Heart left ventricle (tissue), 16 donors: ENCODE measurements around the gene SLC7A7. TPM values are rescaled to one million over a fixed set of nuclear protein-coding genes. Genes with fewer than 3 reads are reported as not detected.
"Not testable (repeated sequence)": the region's sequence is repeated elsewhere in the genome, so short reads cannot be mapped to it uniquely, and the experiment has no call there.

ENCODE experiments used
- ATAC-seq, 4 donors: fragments of 200-7000 bp; cut with Tn5 transposase; one replicate each; pipeline ENCODE4 v1.9.1; 2020 to 2022; ENCODE audit warnings: moderate library complexity in 4 of 4, mild to moderate bottlenecking in 3 of 4, moderate number of reproducible peaks in 1 of 4
- DNase-seq, 5 donors: peaks; one replicate each; pipeline ENCODE4 v3.0.0-alpha.2; 2020
- H3K27ac ChIP-seq, 12 donors: fragments of 200-600 bp; sonication (generic) in 4 of 12; one replicate each; pipeline versions ENCODE4 v1.5.0 to v1.8.0; 2016 to 2022; ENCODE audit warnings: mild to moderate bottlenecking in 2 of 12
- H3K27me3 ChIP-seq, 9 donors: fragments of 200-600 bp; sonication (generic) in 2 of 9; one replicate each; pipeline versions ENCODE4 v1.5.1 to v1.8.0; 2016 to 2022; ENCODE audit warnings: mild to moderate bottlenecking in 3 of 9
- H3K36me3 ChIP-seq, 9 donors: fragments of 200-600 bp; sonication (generic) in 2 of 9; one replicate each; pipeline versions ENCODE4 v1.5.0 to v1.8.0; 2018 to 2022; ENCODE audit warnings: mild to moderate bottlenecking in 2 of 9
- H3K4me1 ChIP-seq, 12 donors: fragments of 200-600 bp; sonication (generic) in 4 of 12; one replicate each; pipeline versions ENCODE4 v1.5.0 to v1.8.0; 2016 to 2022; ENCODE audit warnings: mild to moderate bottlenecking in 3 of 12
- H3K4me3 ChIP-seq, 12 donors: fragments of 200-600 bp; sonication (generic) in 4 of 12; one replicate each; pipeline versions ENCODE4 v1.5.0 to v1.8.0; 2017 to 2022; ENCODE audit warnings: mild to moderate bottlenecking in 9 of 12, moderate library complexity in 4 of 12
- H3K9me3 ChIP-seq, 12 donors: fragments of 200-600 bp; sonication (generic) in 4 of 12; one replicate each; pipeline versions ENCODE4 v1.5.0 to v1.8.0; 2016 to 2022; ENCODE audit warnings: mild to moderate bottlenecking in 1 of 12
- POLR2A ChIP-seq, 2 donors: fragments of 450-650 bp; IDR thresholded peaks; one replicate each; pipeline ENCODE4 v1.6.1; 2017; ENCODE audit warnings: antibody characterized with exemption in 2 of 2, mild to moderate bottlenecking in 2 of 2, moderate library complexity in 2 of 2
- WGBS, 4 donors: extraction: QIAGEN DNeasy Blood & Tissue Kit in 2 of 4; methylation state at CpG; one replicate each; pipeline versions ENCODE4 v1.1.5 to v1.1.7; 2013 to 2018; 5-methylcytosine and 5-hydroxymethylcytosine counted together
- intact Hi-C, 10 donors: fragments of 100-400 bp; cut with DNase I; formaldehyde crosslinking; loops; one replicate each; pipeline versions ENCODE4 v1.11.1 to v1.14.2; 2022
- polyA plus RNA-seq, 2 donors: library from polyadenylated mRNA; stranded (reverse); fragments of 200-250 nt; gene quantifications; one replicate each; pipeline ENCODE4 v1.2.3, GENCODE V29; 2013
- total RNA-seq, 9 donors: library from RNA; depleted of rRNA in 2 of 9; stranded (reverse); fragments of >200 nt in 2 of 9; fragmentation: NEBNext Ultra II Directional in 3 of 9; extraction: Animal tissue kit (Norgen Biotek cat#: 25700) in 3 of 9; gene quantifications; one replicate each; pipeline versions ENCODE4 v1.1.0 to v1.2.4, GENCODE V29; 2016 to 2023
- TF ChIP-seq, protein P1 (sequence below), 12 donors: fragments of 200-600 bp; sonication (generic) in 4 of 12; IDR thresholded peaks; one replicate each; pipeline versions ENCODE4 v1.5.0 to v1.8.0; 2018 to 2022; ENCODE audit warnings: antibody characterized with exemption in 12 of 12, mild to moderate bottlenecking in 5 of 12
- donor health status: ischemic (EF 13 %, LVEDD 7.1; RV severe dilation, severe dysfunction).
- donor health status: healthy with polysubstance abuse.
- donor health status: DM: no; HTN: yes; CAD: no.
- donor health status: DM: no; HTN: no; CAD: no.
- donor health status: ischemic (EF 25% LVEDD 6.9; RV normal size, moderate dysfunction).
- donor health status: ischemic (EF 25% LVEDD 5.7; RV mildly dilated, moderate dysfunction).
- donor health status: healthy.
- donor health status: DM: yes; HTN: yes; CAD: no.
- donor health status: ischemic (EF 35%, LVEDD 5.7; RV mildly dilated, moderate dysfunction).
- donor health status: nonischemic (EF 11% LVEDD 7.7; RV severe dilation, severe dysfunction).
- donor health status: DM: yes; HTN: yes; CAD: no.
- donor health status: PGD.
- donor health status: ischemic (EF 29% LVEDD 5.4; RV normal size, mild dysfunction).
- donor health status: nonischemic (EF 23%, LVEDD 6.1; RV moderate dilation, normal function).

The SLC7A7 gene
- total and polyA plus RNA-seq, 11 donors = 1.3 to 28.0 (median 3.8) TPM

DNA sequence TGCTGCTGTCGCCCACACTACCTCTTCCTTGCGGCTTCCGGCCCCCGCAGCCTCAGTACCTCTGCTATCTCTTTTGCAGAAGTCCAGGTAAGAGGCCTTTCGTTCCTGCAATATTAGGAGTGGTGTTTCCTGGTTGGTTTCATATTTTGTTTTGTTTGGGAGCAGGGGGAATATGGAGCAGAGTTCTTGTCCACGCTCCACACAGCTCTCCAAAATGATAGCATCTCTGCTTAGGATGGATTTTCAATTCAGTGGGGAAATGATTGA is 48.0 kb downstream of the SLC7A7 start:
- ATAC-seq = no peak
- Histone ChIP-seq H3K27ac (peak overlapping the region in 11 of 12 donors; percentile 69 to 93 (median 88)), H3K9me3 (peaks cover 0 to 9% (median 0%) of the 10 kb centered on the region in 12 donors), H3K27me3 (no peaks in the 10 kb centered on the region), H3K4me1 (peaks cover 0 to 34% (median 23%) of the 10 kb centered on the region in 12 donors), H3K4me3 (peak overlapping the region; percentile 44 to 97 (median 84)), H3K36me3 (peaks cover 0 to 46% (median 44%) of the 10 kb centered on the region in 9 donors)
- TF ChIP-seq POLR2A (IDR thresholded peaks at IDR 0.05) = no peak
- TF ChIP-seq, protein P1, sequence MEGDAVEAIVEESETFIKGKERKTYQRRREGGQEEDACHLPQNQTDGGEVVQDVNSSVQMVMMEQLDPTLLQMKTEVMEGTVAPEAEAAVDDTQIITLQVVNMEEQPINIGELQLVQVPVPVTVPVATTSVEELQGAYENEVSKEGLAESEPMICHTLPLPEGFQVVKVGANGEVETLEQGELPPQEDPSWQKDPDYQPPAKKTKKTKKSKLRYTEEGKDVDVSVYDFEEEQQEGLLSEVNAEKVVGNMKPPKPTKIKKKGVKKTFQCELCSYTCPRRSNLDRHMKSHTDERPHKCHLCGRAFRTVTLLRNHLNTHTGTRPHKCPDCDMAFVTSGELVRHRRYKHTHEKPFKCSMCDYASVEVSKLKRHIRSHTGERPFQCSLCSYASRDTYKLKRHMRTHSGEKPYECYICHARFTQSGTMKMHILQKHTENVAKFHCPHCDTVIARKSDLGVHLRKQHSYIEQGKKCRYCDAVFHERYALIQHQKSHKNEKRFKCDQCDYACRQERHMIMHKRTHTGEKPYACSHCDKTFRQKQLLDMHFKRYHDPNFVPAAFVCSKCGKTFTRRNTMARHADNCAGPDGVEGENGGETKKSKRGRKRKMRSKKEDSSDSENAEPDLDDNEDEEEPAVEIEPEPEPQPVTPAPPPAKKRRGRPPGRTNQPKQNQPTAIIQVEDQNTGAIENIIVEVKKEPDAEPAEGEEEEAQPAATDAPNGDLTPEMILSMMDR (IDR thresholded peaks at IDR 0.05) = no peak
- 2 to 3% (median 2%) methylated on average over 6 of the region's 6 CpGs for WGBS, 4 donors
- no peak for DNase-seq
- intact Hi-C loops = loop anchor here in 3 of 10 donors (5.0 to 10.0 kb wide), 3 partner anchors 172 to 192 kb away; partner anchors contain the start of genes ABHD4 (in 1 of the 3) and DAD1 (in 1 of the 3)

DNA sequence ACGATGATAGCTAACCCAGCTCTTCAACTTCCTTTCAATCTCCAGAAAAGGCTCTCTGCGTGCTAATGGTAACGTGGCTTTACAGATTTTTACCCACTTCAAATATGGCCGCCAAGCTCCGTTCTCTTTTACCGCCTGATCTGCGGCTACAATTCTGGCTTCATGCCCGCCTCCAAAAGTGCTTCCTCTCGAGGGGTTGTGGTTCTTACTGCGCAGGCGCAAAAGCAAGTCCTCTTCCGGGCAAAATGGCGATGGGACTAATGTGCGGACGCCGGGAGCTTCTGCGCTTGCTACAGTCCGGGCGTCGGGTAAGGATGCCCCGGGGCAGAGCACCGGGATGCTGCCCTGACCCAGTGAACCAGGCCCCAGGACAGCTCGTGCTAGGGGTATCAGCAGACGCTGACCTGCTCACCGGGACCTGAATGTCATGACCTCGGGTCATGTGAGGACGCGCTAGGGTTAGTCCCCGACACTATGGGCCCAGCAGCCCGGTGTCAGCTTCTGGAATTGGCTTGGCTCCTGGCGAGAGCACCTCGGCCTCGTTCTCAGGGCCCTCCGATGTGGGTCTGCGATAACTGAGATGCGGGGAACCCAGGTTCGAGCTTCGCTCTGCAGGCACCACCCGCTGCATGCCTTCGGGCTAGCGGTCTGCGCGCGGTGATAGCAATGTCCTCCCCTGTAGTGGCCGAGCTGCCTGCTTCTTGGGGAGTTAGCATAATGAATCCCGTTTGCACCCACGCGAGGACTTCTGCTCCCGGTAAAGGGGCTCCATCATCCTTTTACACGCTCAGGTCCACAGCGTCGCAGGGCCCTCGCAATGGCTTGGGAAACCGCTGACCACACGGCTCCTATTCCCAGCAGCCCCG is 48.5 kb downstream of the SLC7A7 start, which contains the start of gene OXA1L:
Gene OXA1L (plus strand): TSS at position 232 of the 866 bp plus-strand sequence. CDS start 14 bp downstream, at position 246.
- Histone ChIP-seq H3K27me3 (no peaks in the 10 kb centered on the region), H3K36me3 (peaks cover 0 to 41% (median 38%) of the 10 kb centered on the region in 9 donors), H3K9me3 (peaks cover 0 to 14% (median 2%) of the 10 kb centered on the region in 12 donors), H3K4me3 (peak within 1 kb of the TSS; percentile 44 to 97 (median 84)), H3K27ac (peak within 1 kb of the TSS; percentile 69 to 93 (median 88)), H3K4me1 (peaks cover 0 to 34% (median 23%) of the 10 kb centered on the region in 12 donors)
- ATAC-seq = peak; percentile 92 to 97 (median 94)
- 0% methylated on average over 41 to 56 of the region's 56 CpGs for WGBS, 4 donors
- DNase-seq = peak; percentile 97 to 99 (median 99)
- TF ChIP-seq, protein P1 (IDR thresholded peaks at IDR 0.05) = no peak
- TF ChIP-seq POLR2A (IDR thresholded peaks at IDR 0.05) = peak in 1 of 2 donors; percentile 63
- intact Hi-C loops = loop anchor here in 3 of 10 donors (5.0 to 10.0 kb wide), 3 partner anchors 172 to 192 kb away; partner anchors contain the start of genes ABHD4 (in 1 of the 3) and DAD1 (in 1 of the 3)

DNA sequence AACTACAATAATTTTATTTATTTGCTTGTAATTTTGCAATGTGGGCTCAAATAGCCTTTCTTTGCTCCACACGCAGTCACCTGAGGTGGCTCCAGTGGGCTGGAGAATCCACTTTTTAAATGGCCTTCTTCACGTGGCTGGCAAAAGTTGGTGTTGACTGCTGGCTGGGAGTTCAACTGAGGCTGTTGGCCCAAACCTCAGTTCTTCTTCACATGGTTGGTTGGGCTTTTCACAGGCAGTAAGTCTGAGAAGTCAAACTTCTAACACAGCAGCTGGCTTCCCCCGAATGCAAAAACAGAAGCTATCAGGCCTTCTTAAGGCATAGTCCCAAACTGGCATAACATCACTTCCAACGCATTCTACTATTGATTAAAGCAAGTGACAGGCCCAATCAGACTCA is 50.9 kb downstream of the SLC7A7 start:
- Histone ChIP-seq H3K9me3 (peaks cover 0 to 20% (median 3%) of the 10 kb centered on the region in 12 donors), H3K36me3 (peaks cover 0 to 22% (median 15%) of the 10 kb centered on the region in 9 donors), H3K27ac (no peak overlapping the region), H3K27me3 (no peaks in the 10 kb centered on the region), H3K4me3 (no peak overlapping the region), H3K4me1 (peaks cover 0 to 34% (median 23%) of the 10 kb centered on the region in 12 donors)
- no peak for ATAC-seq
- TF ChIP-seq, protein P1 (IDR thresholded peaks at IDR 0.05) = no peak
- TF ChIP-seq POLR2A (IDR thresholded peaks at IDR 0.05) = no peak
- WGBS, 4 donors = 57 to 71% (median 66%) methylated on average over 4 of the region's 4 CpGs
- intact Hi-C loops = loop anchor here in 2 of 10 donors (10.0 kb wide), 2 partner anchors 170 to 190 kb away; partner anchors contain the start of gene ABHD4 (in 1 of the 2)
- no peak for DNase-seq

DNA sequence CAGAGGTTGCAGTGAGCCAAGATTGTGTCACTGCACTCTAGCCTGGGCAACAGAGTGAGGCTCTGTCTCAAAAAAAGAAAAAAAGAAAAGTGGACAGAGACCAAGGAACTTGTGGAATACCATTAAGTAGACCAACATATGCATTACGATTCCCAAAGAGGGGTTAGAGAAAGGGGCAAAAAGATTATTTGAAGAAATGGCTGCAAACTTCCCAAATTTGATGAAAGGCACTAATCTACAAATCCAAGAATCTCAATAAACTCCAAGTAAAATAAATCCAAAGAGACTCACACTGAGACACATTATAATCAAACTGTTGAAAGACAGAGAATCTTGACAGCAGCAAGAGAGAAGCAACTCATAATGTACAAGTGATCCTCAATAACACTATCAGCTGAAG is 53.5 kb downstream of the SLC7A7 start:
- peaks cover 0 to 6% (median 0%) of the 10 kb centered on the region in 9 donors for H3K36me3 ChIP-seq
- TF ChIP-seq, protein P1 (IDR thresholded peaks at IDR 0.05) = no peak
- no peak for TF ChIP-seq POLR2A (IDR thresholded peaks at IDR 0.05)
- no peaks in the 10 kb centered on the region for H3K27me3 ChIP-seq
- H3K9me3 ChIP-seq = peaks cover 0 to 20% (median 3%) of the 10 kb centered on the region in 12 donors
- H3K4me1 ChIP-seq = peaks cover 0 to 20% (median 8%) of the 10 kb centered on the region in 12 donors
- WGBS, 4 donors = 92 to 98% (median 95%) methylated on average over 1 of the region's 1 CpG
- no peak for DNase-seq
- H3K27ac ChIP-seq = no peak overlapping the region
- ATAC-seq = no peak
- intact Hi-C loops = loop anchor here in 2 of 10 donors (10.0 kb wide), 2 partner anchors 167 to 187 kb away; partner anchors contain the start of gene ABHD4 (in 1 of the 2)
- no peak overlapping the region for H3K4me3 ChIP-seq

DNA sequence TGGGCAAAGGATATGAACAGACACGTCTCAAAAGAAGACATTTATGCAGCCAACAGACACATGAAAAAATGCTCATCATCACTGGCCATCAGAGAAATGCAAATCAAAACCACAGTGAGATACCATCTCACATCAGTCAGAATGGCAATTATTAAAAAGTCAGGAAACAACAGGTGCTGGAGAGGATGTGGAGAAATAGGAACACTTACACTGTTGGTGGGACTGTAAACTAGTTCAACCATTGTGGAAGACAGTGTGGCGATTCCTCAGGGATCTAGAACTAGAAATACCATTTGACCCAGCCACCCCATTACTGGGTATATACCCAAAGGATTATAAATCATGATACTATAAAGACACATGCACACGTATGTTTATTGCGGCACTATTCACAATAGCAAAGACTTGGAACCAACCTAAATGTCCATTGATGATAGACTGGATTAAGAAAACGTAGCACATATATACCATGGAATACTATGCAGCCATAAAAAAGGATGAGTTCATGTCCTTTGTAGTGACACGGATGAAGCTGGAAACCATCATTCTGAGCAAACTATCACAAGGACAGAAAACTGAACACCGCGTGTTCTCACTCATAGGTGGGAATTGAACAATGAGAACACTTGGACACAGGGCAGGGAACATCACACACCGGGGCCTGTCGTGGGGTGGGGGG is 57.1 kb downstream of the SLC7A7 start:
- H3K27ac ChIP-seq, intact Hi-C loops, H3K4me3 ChIP-seq, H3K27me3 ChIP-seq, DNase-seq, H3K36me3 ChIP-seq, ATAC-seq, H3K4me1 ChIP-seq: not testable (repeated sequence)
- H3K9me3 ChIP-seq = peaks cover 0 to 20% (median 3%) of the 10 kb centered on the region in 12 donors
- 87 to 93% (median 91%) methylated on average over 9 to 10 of the region's 10 CpGs for WGBS, 4 donors
